Measurements from ENCODE around the gene LGMN. TPM values are rescaled to one million over a fixed set of nuclear protein-coding genes. Genes with fewer than 3 reads are reported as not detected.
A peak's percentile ranks its signal among the peaks of the same experiment; 100 is the strongest.

Gene LGMN
- total and polyA plus RNA-seq, 9 of the 15 experiments (the other 6 are each of a cell fraction or from before 2014, with no cell fraction given): 0.05 to 1.4 (median 0.43) TPM; not detected in 2

DNA sequence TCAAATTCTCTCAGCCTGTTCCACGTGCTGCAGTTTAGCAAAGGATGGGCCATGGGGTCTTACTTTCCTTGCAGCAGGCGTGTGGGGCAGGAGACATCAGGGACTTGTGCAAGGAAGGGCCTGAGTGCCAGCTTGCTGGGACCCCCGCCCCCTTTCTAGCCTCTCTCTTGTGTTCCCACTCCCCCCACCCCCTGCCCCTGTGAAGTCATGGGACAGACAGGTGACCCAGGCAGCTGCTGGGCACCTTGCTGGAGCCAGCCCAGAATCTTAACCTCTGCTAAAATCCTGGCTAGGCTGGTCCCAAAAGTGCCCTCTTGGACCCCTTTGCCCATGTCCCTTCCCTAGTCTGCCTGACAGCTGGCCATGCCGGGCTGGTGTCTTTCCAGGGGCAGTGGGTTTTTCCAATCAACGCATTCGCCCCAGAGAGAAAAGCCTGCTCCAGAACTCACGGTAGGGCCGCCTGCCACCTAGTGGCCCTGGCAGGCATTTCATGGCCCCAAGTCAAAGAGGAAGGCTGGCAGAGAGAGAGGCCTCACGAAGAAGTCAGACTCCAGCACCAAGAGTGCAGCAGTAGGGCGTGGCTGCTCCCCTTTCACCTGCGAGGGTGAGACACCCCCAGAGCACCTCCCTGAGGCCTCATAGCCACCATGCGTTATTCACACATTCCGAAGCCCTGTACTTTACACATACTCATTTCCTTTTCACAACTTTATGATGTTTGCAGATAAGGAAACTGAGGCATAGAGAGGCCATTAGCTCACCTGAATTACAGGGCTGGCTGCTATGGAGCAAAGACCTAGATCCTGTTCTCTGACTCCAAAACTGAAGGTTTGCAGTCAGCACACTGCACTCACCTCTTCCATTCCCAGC is 67.4 kb downstream of the LGMN start (continued):
- TF ChIP-seq, protein P1, sequence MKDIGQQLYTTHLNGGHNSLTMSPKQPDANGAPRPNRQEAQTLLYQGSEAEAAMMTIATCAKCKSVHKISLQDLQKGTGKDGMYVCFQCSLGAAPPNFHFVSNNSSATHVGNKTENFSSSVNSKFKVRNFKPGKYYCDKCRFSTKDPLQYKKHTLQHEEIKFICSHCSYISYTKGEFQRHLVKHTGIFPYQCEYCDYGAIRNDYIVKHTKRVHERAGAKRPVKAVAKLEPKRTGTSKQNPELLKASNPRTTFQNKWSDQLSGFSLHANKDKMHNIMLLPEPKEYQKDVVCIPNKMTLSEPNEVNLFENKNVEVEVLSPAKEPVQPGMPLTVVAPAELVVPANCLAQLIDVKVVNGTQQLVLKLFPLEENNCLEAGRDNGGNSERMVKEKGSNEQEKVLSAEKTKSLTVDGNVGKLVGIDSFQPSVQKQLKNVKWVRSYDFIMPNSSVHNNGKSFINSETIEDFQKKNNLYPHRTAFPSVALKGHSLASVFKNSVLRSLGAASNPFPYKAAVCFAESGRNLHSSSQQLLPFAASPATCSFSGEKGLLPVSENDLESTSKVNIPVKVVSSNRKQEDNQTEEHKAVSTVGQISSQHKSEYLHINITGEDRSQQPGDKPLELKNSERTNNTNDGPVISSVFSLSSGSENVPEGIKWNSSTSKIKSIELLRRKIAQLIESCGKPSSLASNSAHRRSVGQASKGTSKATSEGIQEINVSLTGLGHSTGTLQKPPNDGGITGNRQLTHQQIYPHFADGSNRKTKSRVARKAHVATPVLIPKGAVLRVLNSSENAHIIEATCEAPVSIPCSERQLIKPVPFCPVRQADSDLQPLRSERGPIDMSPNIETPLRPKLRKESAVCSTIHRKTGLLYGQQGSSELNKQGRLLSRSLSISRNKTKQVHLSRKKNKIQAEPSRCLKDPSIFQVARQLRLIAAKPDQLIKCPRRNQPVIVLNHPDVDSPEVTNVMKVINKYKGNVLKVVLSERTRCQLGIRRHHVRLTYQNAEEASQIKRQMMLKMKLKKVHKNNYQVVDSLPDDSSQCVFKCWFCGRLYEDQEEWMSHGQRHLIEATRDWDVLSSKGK (CRISPR knock-in tag; IDR thresholded peaks at IDR 0.05): no peak
- TF ChIP-seq KHSRP (IDR thresholded peaks at IDR 0.05) (no peak), COPS2 (conservative IDR thresholded peaks at IDR 0.05) (no peak), PURB (CRISPR knock-in tag; IDR thresholded peaks at IDR 0.05; ENCODE audit: low read depth) (no peak), MTA2 (IDR thresholded peaks at IDR 0.05; ENCODE audit: low read depth) (no peak), NFIC (IDR thresholded peaks at IDR 0.05) (no peak)
- TF ChIP-seq, protein P2, sequence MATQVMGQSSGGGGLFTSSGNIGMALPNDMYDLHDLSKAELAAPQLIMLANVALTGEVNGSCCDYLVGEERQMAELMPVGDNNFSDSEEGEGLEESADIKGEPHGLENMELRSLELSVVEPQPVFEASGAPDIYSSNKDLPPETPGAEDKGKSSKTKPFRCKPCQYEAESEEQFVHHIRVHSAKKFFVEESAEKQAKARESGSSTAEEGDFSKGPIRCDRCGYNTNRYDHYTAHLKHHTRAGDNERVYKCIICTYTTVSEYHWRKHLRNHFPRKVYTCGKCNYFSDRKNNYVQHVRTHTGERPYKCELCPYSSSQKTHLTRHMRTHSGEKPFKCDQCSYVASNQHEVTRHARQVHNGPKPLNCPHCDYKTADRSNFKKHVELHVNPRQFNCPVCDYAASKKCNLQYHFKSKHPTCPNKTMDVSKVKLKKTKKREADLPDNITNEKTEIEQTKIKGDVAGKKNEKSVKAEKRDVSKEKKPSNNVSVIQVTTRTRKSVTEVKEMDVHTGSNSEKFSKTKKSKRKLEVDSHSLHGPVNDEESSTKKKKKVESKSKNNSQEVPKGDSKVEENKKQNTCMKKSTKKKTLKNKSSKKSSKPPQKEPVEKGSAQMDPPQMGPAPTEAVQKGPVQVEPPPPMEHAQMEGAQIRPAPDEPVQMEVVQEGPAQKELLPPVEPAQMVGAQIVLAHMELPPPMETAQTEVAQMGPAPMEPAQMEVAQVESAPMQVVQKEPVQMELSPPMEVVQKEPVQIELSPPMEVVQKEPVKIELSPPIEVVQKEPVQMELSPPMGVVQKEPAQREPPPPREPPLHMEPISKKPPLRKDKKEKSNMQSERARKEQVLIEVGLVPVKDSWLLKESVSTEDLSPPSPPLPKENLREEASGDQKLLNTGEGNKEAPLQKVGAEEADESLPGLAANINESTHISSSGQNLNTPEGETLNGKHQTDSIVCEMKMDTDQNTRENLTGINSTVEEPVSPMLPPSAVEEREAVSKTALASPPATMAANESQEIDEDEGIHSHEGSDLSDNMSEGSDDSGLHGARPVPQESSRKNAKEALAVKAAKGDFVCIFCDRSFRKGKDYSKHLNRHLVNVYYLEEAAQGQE (IDR thresholded peaks at IDR 0.05; ENCODE audit: borderline replicate concordance): peak; percentile 49; the same call in 1 of the 2 replicates
- TF ChIP-seq, protein P2 (CRISPR knock-in tag; IDR thresholded peaks at IDR 0.05; ENCODE audit: low read depth): no peak
- TF ChIP-seq, protein P3, sequence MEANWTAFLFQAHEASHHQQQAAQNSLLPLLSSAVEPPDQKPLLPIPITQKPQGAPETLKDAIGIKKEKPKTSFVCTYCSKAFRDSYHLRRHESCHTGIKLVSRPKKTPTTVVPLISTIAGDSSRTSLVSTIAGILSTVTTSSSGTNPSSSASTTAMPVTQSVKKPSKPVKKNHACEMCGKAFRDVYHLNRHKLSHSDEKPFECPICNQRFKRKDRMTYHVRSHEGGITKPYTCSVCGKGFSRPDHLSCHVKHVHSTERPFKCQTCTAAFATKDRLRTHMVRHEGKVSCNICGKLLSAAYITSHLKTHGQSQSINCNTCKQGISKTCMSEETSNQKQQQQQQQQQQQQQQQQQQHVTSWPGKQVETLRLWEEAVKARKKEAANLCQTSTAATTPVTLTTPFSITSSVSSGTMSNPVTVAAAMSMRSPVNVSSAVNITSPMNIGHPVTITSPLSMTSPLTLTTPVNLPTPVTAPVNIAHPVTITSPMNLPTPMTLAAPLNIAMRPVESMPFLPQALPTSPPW (CRISPR knock-in tag; IDR thresholded peaks at IDR 0.05): no peak
- TF ChIP-seq, protein P4, sequence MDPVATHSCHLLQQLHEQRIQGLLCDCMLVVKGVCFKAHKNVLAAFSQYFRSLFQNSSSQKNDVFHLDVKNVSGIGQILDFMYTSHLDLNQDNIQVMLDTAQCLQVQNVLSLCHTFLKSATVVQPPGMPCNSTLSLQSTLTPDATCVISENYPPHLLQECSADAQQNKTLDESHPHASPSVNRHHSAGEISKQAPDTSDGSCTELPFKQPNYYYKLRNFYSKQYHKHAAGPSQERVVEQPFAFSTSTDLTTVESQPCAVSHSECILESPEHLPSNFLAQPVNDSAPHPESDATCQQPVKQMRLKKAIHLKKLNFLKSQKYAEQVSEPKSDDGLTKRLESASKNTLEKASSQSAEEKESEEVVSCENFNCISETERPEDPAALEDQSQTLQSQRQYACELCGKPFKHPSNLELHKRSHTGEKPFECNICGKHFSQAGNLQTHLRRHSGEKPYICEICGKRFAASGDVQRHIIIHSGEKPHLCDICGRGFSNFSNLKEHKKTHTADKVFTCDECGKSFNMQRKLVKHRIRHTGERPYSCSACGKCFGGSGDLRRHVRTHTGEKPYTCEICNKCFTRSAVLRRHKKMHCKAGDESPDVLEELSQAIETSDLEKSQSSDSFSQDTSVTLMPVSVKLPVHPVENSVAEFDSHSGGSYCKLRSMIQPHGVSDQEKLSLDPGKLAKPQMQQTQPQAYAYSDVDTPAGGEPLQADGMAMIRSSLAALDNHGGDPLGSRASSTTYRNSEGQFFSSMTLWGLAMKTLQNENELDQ (CRISPR knock-in tag; IDR thresholded peaks at IDR 0.05; ENCODE audit: borderline replicate concordance): no peak
